ENCODE measurements around the gene PLCL1. TPM values are rescaled to one million over a fixed set of nuclear protein-coding genes. Genes with fewer than 3 reads are reported as not detected.

PLCL1 gene
- total RNA-seq, 1 experiment from 2014 or later: 0.07 TPM

DNA sequence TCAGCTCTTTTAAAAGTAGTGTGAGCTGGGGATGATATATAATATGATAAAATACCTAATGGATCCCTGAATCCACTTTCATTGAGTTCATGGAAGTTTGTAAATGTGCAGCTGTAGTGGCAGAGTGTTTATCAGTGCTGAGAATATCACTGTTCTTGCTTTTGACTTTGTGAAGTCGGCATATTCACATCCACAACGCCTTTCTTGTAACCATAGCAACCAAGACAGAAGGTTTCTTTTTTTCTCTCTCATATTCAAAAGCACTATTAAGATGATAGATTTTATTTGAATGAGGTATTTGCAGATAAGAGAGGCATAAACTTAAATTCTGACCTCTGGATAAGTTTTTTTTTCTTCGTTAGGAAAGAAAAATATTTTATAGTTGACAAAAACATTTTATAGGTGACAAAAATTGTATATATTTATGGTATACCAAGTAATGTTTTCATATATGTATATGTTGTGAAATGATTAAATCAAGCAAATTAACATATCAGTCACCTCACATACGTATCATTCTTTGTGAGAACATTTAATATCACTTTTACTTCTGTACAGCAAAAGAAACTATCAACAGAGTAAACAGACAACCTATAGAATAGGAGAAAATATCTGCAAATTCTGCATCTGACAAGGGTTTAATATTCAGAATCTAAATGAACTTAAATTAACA, 130.0 kb downstream of the PLCL1 start:
- BruUV-seq (replicated peaks): no TSS peak
- intact Hi-C loops (cut with micrococcal nuclease; ENCODE audit: unreplicated experiment): no loop called here
- Mint-ChIP-seq H3K4me3 (ENCODE audit: low read depth, unreplicated experiment) (no peak overlapping the region), H3K36me3 (ENCODE audit: insufficient read depth, unreplicated experiment) (no peaks in the 10 kb centered on the region), H3K27me3 (ENCODE audit: unreplicated experiment) (no peaks in the 10 kb centered on the region), H3K4me1 (ENCODE audit: low read depth, unreplicated experiment) (no peaks in the 10 kb centered on the region), H3K27ac (ENCODE audit: unreplicated experiment) (no peak overlapping the region), H3K9me3 (ENCODE audit: low read depth, unreplicated experiment) (no peaks in the 10 kb centered on the region)
- TF ChIP-seq, protein P1, sequence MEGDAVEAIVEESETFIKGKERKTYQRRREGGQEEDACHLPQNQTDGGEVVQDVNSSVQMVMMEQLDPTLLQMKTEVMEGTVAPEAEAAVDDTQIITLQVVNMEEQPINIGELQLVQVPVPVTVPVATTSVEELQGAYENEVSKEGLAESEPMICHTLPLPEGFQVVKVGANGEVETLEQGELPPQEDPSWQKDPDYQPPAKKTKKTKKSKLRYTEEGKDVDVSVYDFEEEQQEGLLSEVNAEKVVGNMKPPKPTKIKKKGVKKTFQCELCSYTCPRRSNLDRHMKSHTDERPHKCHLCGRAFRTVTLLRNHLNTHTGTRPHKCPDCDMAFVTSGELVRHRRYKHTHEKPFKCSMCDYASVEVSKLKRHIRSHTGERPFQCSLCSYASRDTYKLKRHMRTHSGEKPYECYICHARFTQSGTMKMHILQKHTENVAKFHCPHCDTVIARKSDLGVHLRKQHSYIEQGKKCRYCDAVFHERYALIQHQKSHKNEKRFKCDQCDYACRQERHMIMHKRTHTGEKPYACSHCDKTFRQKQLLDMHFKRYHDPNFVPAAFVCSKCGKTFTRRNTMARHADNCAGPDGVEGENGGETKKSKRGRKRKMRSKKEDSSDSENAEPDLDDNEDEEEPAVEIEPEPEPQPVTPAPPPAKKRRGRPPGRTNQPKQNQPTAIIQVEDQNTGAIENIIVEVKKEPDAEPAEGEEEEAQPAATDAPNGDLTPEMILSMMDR (IDR thresholded peaks at IDR 0.05; ENCODE audit: unreplicated experiment): no peak
- DNase-seq: no peak
- CTCF ChIA-PET: no interaction called here

DNA sequence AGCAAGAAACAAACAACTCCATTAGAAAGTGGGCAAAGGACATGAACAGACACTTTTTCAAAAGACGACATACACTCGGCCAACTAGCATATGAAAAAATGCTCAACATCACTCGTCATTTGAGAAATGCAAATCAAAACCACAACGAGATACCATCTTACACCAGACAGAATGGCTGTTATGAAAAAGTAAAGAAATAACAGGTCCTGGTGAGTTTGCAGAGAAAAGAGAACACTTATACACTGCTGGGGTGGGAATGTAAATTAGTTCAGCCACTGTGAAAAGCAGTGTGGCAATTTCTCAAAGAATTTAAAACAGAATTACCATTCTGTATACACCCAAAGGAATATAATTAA, 130.5 kb downstream of the PLCL1 start:
- no peaks in the 10 kb centered on the region for H3K4me1 Mint-ChIP-seq (ENCODE audit: low read depth, unreplicated experiment)
- TF ChIP-seq, protein P1 (IDR thresholded peaks at IDR 0.05; ENCODE audit: unreplicated experiment): no peak
- intact Hi-C loops (cut with micrococcal nuclease; ENCODE audit: unreplicated experiment): no loop called here
- BruUV-seq (replicated peaks): no TSS peak
- CTCF ChIA-PET: no interaction called here
- no peak for DNase-seq
- no peak overlapping the region for H3K27ac Mint-ChIP-seq (ENCODE audit: unreplicated experiment)
- no peaks in the 10 kb centered on the region for H3K27me3 Mint-ChIP-seq (ENCODE audit: unreplicated experiment)
- H3K36me3 Mint-ChIP-seq (ENCODE audit: insufficient read depth, unreplicated experiment): no peaks in the 10 kb centered on the region
- H3K4me3 Mint-ChIP-seq (ENCODE audit: low read depth, unreplicated experiment): no peak overlapping the region
- no peaks in the 10 kb centered on the region for H3K9me3 Mint-ChIP-seq (ENCODE audit: low read depth, unreplicated experiment)

DNA sequence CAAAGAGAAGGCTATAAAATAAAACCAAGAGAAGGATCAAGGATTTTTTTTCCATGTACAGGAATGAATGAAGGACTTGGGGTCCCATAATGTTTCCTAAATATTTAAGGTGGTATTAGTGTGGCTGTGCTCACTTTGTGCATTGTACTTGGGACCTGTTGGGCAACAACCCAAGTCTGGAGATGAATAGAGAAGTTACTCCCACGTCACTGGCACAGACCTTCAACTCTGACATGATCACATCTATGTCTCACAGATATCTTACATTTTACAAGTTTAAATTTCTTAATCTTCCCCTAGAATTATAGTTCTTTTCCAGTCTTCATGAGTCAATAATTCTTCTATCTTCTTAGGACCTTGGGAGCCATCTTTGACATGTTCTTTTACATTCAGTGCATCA, 133.4 kb downstream of the PLCL1 start:
- Mint-ChIP-seq H3K36me3 (ENCODE audit: insufficient read depth, unreplicated experiment) (no peaks in the 10 kb centered on the region), H3K4me3 (ENCODE audit: low read depth, unreplicated experiment) (no peak overlapping the region), H3K4me1 (ENCODE audit: low read depth, unreplicated experiment) (no peaks in the 10 kb centered on the region), H3K27ac (ENCODE audit: unreplicated experiment) (no peak overlapping the region), H3K9me3 (ENCODE audit: low read depth, unreplicated experiment) (no peaks in the 10 kb centered on the region), H3K27me3 (ENCODE audit: unreplicated experiment) (no peaks in the 10 kb centered on the region)
- intact Hi-C loops (cut with micrococcal nuclease; ENCODE audit: unreplicated experiment): no loop called here
- DNase-seq: no peak
- no TSS peak for BruUV-seq (replicated peaks)
- TF ChIP-seq, protein P1 (IDR thresholded peaks at IDR 0.05; ENCODE audit: unreplicated experiment): no peak
- CTCF ChIA-PET: no interaction called here

DNA sequence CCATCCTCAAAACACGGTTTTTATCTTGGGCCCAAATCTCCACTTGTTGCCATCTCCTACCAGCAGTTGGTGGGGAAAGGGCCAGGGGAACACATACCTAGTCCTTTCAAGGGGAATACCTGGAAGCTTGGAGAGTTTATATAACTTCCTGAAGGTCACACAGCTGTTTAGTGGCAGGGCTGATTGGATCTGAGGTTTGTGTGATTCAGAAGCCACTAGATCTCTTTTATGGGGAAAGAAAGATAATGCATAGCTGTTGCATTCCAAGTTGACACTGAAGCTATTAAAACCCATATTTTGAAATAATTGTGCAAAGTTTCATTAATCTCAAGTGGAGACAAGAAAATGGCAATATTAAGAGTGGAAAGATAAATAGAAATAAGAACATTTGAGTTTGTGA, 134.2 kb downstream of the PLCL1 start:
- no peak overlapping the region for H3K27ac Mint-ChIP-seq (ENCODE audit: unreplicated experiment)
- DNase-seq: no peak
- TF ChIP-seq, protein P1 (IDR thresholded peaks at IDR 0.05; ENCODE audit: unreplicated experiment): no peak
- no peaks in the 10 kb centered on the region for H3K4me1 Mint-ChIP-seq (ENCODE audit: low read depth, unreplicated experiment)
- no peaks in the 10 kb centered on the region for H3K27me3 Mint-ChIP-seq (ENCODE audit: unreplicated experiment)
- no peak overlapping the region for H3K4me3 Mint-ChIP-seq (ENCODE audit: low read depth, unreplicated experiment)
- CTCF ChIA-PET: interaction anchor here (0.5 kb wide), 1 partner anchor 603 kb away, joined by 13 read pairs; no protein-coding TSS in a partner anchor
- H3K36me3 Mint-ChIP-seq (ENCODE audit: insufficient read depth, unreplicated experiment): no peaks in the 10 kb centered on the region
- BruUV-seq (replicated peaks): no TSS peak
- H3K9me3 Mint-ChIP-seq (ENCODE audit: low read depth, unreplicated experiment): no peaks in the 10 kb centered on the region
- intact Hi-C loops (cut with micrococcal nuclease; ENCODE audit: unreplicated experiment): no loop called here

All from Calu3 (cell line).